Peyer's patch (tissue), 4 donors: ENCODE data around the gene APOL5.

ENCODE experiments used
- POLR2A ChIP-seq, 2 donors: fragments of 450-650 bp; IDR thresholded peaks; one replicate each; pipeline ENCODE4 v1.5.1; 2017; ENCODE audit warnings: antibody characterized with exemption in 2 of 2, mild to moderate bottlenecking in 2 of 2, moderate library complexity in 2 of 2
- TF ChIP-seq, protein P1 (sequence below), 6 experiments: fragments of 450-650 bp in 4 of 6; fragments of 200-600 bp in 2 of 6; sonication (generic) in 1 of 6; IDR thresholded peaks; one replicate each; pipeline ENCODE4 v1.5.1; 2017 to 2019; ENCODE audit warnings: antibody characterized with exemption in 6 of 6, mild to moderate bottlenecking in 3 of 6, moderate library complexity in 1 of 6

- TF ChIP-seq, protein P1, sequence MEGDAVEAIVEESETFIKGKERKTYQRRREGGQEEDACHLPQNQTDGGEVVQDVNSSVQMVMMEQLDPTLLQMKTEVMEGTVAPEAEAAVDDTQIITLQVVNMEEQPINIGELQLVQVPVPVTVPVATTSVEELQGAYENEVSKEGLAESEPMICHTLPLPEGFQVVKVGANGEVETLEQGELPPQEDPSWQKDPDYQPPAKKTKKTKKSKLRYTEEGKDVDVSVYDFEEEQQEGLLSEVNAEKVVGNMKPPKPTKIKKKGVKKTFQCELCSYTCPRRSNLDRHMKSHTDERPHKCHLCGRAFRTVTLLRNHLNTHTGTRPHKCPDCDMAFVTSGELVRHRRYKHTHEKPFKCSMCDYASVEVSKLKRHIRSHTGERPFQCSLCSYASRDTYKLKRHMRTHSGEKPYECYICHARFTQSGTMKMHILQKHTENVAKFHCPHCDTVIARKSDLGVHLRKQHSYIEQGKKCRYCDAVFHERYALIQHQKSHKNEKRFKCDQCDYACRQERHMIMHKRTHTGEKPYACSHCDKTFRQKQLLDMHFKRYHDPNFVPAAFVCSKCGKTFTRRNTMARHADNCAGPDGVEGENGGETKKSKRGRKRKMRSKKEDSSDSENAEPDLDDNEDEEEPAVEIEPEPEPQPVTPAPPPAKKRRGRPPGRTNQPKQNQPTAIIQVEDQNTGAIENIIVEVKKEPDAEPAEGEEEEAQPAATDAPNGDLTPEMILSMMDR (IDR thresholded peaks at IDR 0.05): no peak
- no peak for TF ChIP-seq POLR2A (IDR thresholded peaks at IDR 0.05)
Measured at GRCh38 chr22:35726933-35727332, 9.3 kb downstream of the APOL5 start.
